CD4-positive, CD25-positive, alpha-beta regulatory T cell (primary cell): ENCODE data around the gene BABAM2. TPM values are rescaled to one million over a fixed set of nuclear protein-coding genes. Genes with fewer than 3 reads are reported as not detected.

ENCODE experiments used
- ATAC-seq, 2 donors: fragments of 150-1000 bp; cut with Tn5 transposase; one replicate each; pipeline ENCODE4 v1.10.0; 2021; ENCODE audit warnings: low read depth in 2 of 2, moderate number of reproducible peaks in 2 of 2, moderate library complexity in 1 of 2
- DNase-seq, 3 donors: peaks; one replicate each; pipeline versions ENCODE4 v3.0.0 to v3.0.0-alpha.2; 2012 to 2022; ENCODE audit warnings: mixed read lengths in 1 of 3
- H3K27ac ChIP-seq: one replicate; pipeline ENCODE4 v1.7.0; 2013; ENCODE audit warnings: mild to moderate bottlenecking, low read length; ENCODE audit not compliant: insufficient read depth, poor library complexity, severe bottlenecking
- H3K27me3 ChIP-seq: one replicate; pipeline ENCODE4 v1.7.0; 2013; ENCODE audit warnings: low read length; ENCODE audit not compliant: control insufficient read depth, insufficient read depth
- H3K36me3 ChIP-seq: one replicate; pipeline ENCODE4 v1.7.0; 2013; ENCODE audit warnings: mild to moderate bottlenecking, low read length, moderate library complexity; ENCODE audit not compliant: control insufficient read depth, insufficient read depth
- H3K4me1 ChIP-seq: 2 replicates; pipeline ENCODE4 v1.7.0; 2013; ENCODE audit warnings: mild to moderate bottlenecking, low read length; ENCODE audit not compliant: insufficient read depth, control insufficient read depth, poor library complexity, severe bottlenecking
- H3K4me3 ChIP-seq: one replicate; pipeline ENCODE4 v1.7.0; 2013; ENCODE audit warnings: low read depth, mild to moderate bottlenecking, low read length, moderate library complexity
- H3K9me3 ChIP-seq, 2 experiments: 1 replicate in 1 of 2; 2 replicates in 1 of 2; pipeline ENCODE4 v1.7.0; 2013; ENCODE audit warnings: low read length in 2 of 2, mild to moderate bottlenecking in 1 of 2, moderate library complexity in 1 of 2; ENCODE audit not compliant: control insufficient read depth in 2 of 2
- H3K27ac Mint-ChIP-seq, 3 donors: one replicate each; pipeline ENCODE4 v1.8.0; 2020 to 2022; ENCODE audit warnings: mild to moderate bottlenecking in 3 of 3, mixed read lengths in 3 of 3, moderate library complexity in 2 of 3
- H3K27me3 Mint-ChIP-seq: one replicate; pipeline ENCODE4 v1.8.0; 2022; ENCODE audit warnings: mild to moderate bottlenecking, mixed read lengths
- H3K36me3 Mint-ChIP-seq: one replicate; pipeline ENCODE4 v1.8.0; 2020; ENCODE audit warnings: mixed read lengths
- H3K4me1 Mint-ChIP-seq, 4 donors: one replicate each; pipeline ENCODE4 v1.8.0; 2020 to 2022; ENCODE audit warnings: mixed read lengths in 4 of 4, mild to moderate bottlenecking in 1 of 4
- H3K4me3 Mint-ChIP-seq, 4 donors: one replicate each; pipeline ENCODE4 v1.8.0; 2020 to 2022; ENCODE audit warnings: mild to moderate bottlenecking in 4 of 4, mixed read lengths in 4 of 4, moderate library complexity in 3 of 4
- H3K9me3 Mint-ChIP-seq, 7 donors: one replicate each; pipeline ENCODE4 v1.8.0; 2020 to 2022; ENCODE audit warnings: mixed read lengths in 7 of 7, mild to moderate bottlenecking in 3 of 7, moderate library complexity in 2 of 7
- polyA plus RNA-seq, 4 donors: library from polyadenylated mRNA; unstranded; fragments of 300-500 nt; fragmentation: Illumina TruSeq; gene quantifications; one replicate each; pipeline ENCODE4 v1.2.3, GENCODE V29; 2021
- total RNA-seq: library from RNA; stranded (reverse); gene quantifications from one replicate; pipeline ENCODE4 v1.2.3, GENCODE V29; 2022

Gene BABAM2
- total and polyA plus RNA-seq, 5 donors from 2014 or later: 42.9 to 70.0 (median 58.5) TPM

DNA sequence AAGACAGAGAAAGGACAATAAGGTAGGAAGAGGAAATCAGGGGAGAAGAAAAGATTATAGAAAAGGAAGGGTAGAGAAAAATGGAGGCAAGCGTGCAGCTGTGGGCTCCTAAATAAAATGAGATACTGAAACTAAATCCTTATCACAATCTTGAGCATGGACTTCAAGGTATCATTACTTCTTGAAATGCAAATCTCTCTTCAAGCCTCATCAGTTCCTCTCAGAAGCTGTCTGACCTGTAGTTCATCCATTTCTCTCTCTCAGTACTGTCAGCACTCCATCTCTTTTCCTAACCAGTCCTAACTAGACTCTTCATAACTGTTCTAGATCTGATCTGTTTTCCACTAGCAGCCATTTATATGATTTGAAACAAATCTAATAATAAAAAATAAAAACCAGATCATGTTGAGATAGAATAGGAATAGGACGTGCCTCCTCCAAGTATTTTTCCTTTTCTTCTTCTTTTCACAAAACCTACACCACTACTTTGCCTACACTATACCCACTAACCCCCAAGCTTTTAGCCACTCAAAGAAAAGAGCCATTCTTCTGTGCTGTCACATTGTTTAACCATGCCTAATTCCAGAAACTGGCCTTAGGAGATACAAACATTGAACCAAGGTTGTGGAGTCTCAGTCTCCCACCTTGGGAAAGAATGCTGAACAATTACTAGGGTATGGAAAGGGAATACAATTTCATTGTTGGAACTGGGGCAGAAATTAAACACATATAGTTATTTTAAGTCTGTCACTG, 21.1 kb downstream of the BABAM2 start:
- H3K9me3 Mint-ChIP-seq: peaks cover 0 to 3% (median 0%) of the 10 kb centered on the region in 7 donors

GRCh38 chr2:27912512-27912911, 22.0 kb downstream of the BABAM2 start:
- Mint-ChIP-seq H3K4me3 (no peak overlapping the region), H3K4me1 (peaks cover 8 to 34% (median 15%) of the 10 kb centered on the region in 4 donors), H3K36me3 (peaks cover 25% of the 10 kb centered on the region), H3K9me3 (peaks cover 0 to 3% (median 0%) of the 10 kb centered on the region in 7 donors), H3K27ac (no peak overlapping the region), H3K27me3 (no peaks in the 10 kb centered on the region)
- Histone ChIP-seq H3K27ac (no peak overlapping the region), H3K4me3 (no peak overlapping the region), H3K9me3 (no peaks in the 10 kb centered on the region), H3K27me3 (no peaks in the 10 kb centered on the region), H3K36me3 (peaks cover 3% of the 10 kb centered on the region), H3K4me1 (no peaks in the 10 kb centered on the region)
- ATAC-seq (no peak), DNase-seq (no peak)

More for the DNA sequence above, 21.1 kb downstream of the BABAM2 start:
- peaks cover 11 to 40% (median 20%) of the 10 kb centered on the region in 4 donors for H3K4me1 Mint-ChIP-seq
- Histone ChIP-seq H3K36me3 (peaks cover 3% of the 10 kb centered on the region), H3K4me1 (no peaks in the 10 kb centered on the region), H3K4me3 (no peak overlapping the region), H3K27me3 (no peaks in the 10 kb centered on the region), H3K9me3 (no peaks in the 10 kb centered on the region), H3K27ac (no peak overlapping the region)
- no peak for DNase-seq
- no peaks in the 10 kb centered on the region for H3K27me3 Mint-ChIP-seq
- peaks cover 31% of the 10 kb centered on the region for H3K36me3 Mint-ChIP-seq
- ATAC-seq: no peak
- no peak overlapping the region for H3K27ac Mint-ChIP-seq
- no peak overlapping the region for H3K4me3 Mint-ChIP-seq

DNA sequence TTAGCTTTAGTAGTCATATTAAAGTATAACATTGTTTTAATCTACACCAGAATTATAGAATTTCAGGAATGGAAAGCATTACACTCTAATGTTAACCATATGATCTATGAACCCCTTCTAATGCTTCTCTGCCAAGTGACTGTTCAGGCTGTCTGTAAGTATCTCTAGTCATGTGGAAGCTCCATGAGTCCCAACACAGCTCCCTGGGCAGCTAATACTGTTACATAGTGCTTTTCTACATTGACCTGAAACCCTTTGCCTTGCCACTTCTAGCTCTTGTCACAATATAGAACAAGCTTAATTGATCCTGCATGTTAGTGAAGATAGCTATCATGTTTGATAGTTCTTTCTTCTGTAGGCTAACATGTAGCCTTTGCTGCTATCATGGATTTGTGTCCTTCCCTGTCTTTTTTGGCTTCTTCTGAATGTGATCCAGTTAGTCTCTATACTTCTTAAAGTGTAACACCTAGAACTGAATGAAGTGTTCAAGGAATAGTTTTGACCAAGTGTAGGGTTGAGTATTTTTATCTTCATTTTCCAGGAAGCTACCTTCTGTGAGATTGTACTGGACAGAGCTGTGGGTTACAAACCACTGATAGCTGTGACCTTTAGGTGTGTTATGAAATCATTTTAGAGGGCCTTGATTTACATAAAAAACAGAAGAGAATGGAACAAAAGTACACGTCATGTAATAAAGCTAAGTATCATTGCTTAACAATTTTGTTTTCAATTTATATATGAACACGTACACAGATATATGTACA, 23.7 kb downstream of the BABAM2 start:
- H3K27me3 Mint-ChIP-seq: no peaks in the 10 kb centered on the region
- H3K9me3 ChIP-seq: no peaks in the 10 kb centered on the region
- H3K4me1 ChIP-seq: no peaks in the 10 kb centered on the region
- no peaks in the 10 kb centered on the region for H3K9me3 Mint-ChIP-seq
- no peak overlapping the region for H3K4me3 ChIP-seq
- peak overlapping the region in 1 of 4 donors; percentile 46 for H3K4me3 Mint-ChIP-seq
- no peak overlapping the region for H3K27ac ChIP-seq
- DNase-seq (peak in 1 of 3 donors; percentile 36), ATAC-seq (peak in 1 of 2 donors; percentile 34)
- H3K36me3 ChIP-seq: peaks cover 1% of the 10 kb centered on the region
- H3K27ac Mint-ChIP-seq: peak overlapping the region in 2 of 3 donors; percentile 16 to 59
- no peaks in the 10 kb centered on the region for H3K27me3 ChIP-seq
- peaks cover 17% of the 10 kb centered on the region for H3K36me3 Mint-ChIP-seq
- peaks cover 8 to 33% (median 14%) of the 10 kb centered on the region in 4 donors for H3K4me1 Mint-ChIP-seq

GRCh38 chr2:27914805-27915175, 24.3 kb downstream of the BABAM2 start:
- no peaks in the 10 kb centered on the region for H3K9me3 ChIP-seq
- H3K4me1 ChIP-seq: peaks cover 2% of the 10 kb centered on the region
- H3K36me3 ChIP-seq: no peaks in the 10 kb centered on the region
- H3K27me3 Mint-ChIP-seq: no peaks in the 10 kb centered on the region
- H3K27ac Mint-ChIP-seq: no peak overlapping the region
- no peaks in the 10 kb centered on the region for H3K9me3 Mint-ChIP-seq
- no peak overlapping the region for H3K4me3 Mint-ChIP-seq
- H3K4me3 ChIP-seq: no peak overlapping the region
- DNase-seq (no peak), ATAC-seq (no peak)
- peaks cover 13% of the 10 kb centered on the region for H3K36me3 Mint-ChIP-seq
- H3K27ac ChIP-seq: no peak overlapping the region
- peaks cover 8 to 34% (median 18%) of the 10 kb centered on the region in 4 donors for H3K4me1 Mint-ChIP-seq
- H3K27me3 ChIP-seq: no peaks in the 10 kb centered on the region

- DNase-seq: no peak
- Mint-ChIP-seq H3K4me3 (no peak overlapping the region), H3K27me3 (no peaks in the 10 kb centered on the region), H3K36me3 (peaks cover 13% of the 10 kb centered on the region), H3K4me1 (peaks cover 8 to 38% (median 21%) of the 10 kb centered on the region in 4 donors), H3K27ac (no peak overlapping the region), H3K9me3 (no peaks in the 10 kb centered on the region)
- Histone ChIP-seq H3K36me3 (no peaks in the 10 kb centered on the region), H3K27me3 (no peaks in the 10 kb centered on the region), H3K4me1 (peaks cover 6% of the 10 kb centered on the region), H3K9me3 (no peaks in the 10 kb centered on the region), H3K27ac (no peak overlapping the region), H3K4me3 (no peak overlapping the region)
- ATAC-seq: no peak
Measured at GRCh38 chr2:27915191-27915590, 24.7 kb downstream of the BABAM2 start.

GRCh38 chr2:27915874-27916273, 25.3 kb downstream of the BABAM2 start:
- Histone ChIP-seq H3K4me1 (peaks cover 13% of the 10 kb centered on the region), H3K36me3 (no peaks in the 10 kb centered on the region), H3K4me3 (no peak overlapping the region), H3K27ac (no peak overlapping the region), H3K9me3 (no peaks in the 10 kb centered on the region), H3K27me3 (no peaks in the 10 kb centered on the region)
- Mint-ChIP-seq H3K27ac (no peak overlapping the region), H3K27me3 (no peaks in the 10 kb centered on the region), H3K4me1 (peaks cover 13 to 39% (median 26%) of the 10 kb centered on the region in 4 donors), H3K36me3 (peaks cover 10% of the 10 kb centered on the region), H3K4me3 (no peak overlapping the region), H3K9me3 (no peaks in the 10 kb centered on the region)
- ATAC-seq (no peak), DNase-seq (no peak)

- H3K4me1 ChIP-seq: peaks cover 14% of the 10 kb centered on the region
- Mint-ChIP-seq H3K9me3 (no peaks in the 10 kb centered on the region), H3K4me3 (no peak overlapping the region), H3K27me3 (no peaks in the 10 kb centered on the region), H3K27ac (no peak overlapping the region), H3K4me1 (peaks cover 10 to 37% (median 26%) of the 10 kb centered on the region in 4 donors), H3K36me3 (peaks cover 8% of the 10 kb centered on the region)
- no peak overlapping the region for H3K27ac ChIP-seq
- no peaks in the 10 kb centered on the region for H3K36me3 ChIP-seq
- H3K4me3 ChIP-seq: no peak overlapping the region
- no peak for ATAC-seq
- DNase-seq: no peak
- no peaks in the 10 kb centered on the region for H3K27me3 ChIP-seq
- H3K9me3 ChIP-seq: no peaks in the 10 kb centered on the region
Measured at GRCh38 chr2:27916293-27916995, 25.9 kb downstream of the BABAM2 start.
